Measurements from ENCODE around the gene ERGIC3. TPM values are rescaled to one million over a fixed set of nuclear protein-coding genes. Genes with fewer than 3 reads are reported as not detected.
A peak's percentile ranks its signal among the peaks of the same experiment; 100 is the strongest.

ERGIC3 gene
- total and polyA plus RNA-seq, 2 experiments from 2014 or later = 262 to 477 TPM

GRCh38 chr20:35572838-35573237 lies 31.0 kb downstream of the ERGIC3 start:
- in situ Hi-C loops (cut with MboI) = no loop called here
- no peak overlapping the region for H3K4me2 ChIP-seq (ENCODE audit: unreplicated experiment)
- DNase-seq = peak; percentile 31
- H3F3A ChIP-seq (ENCODE audit: insufficient read depth) = no peaks in the 10 kb centered on the region
- no peak overlapping the region for H3K4me3 ChIP-seq
- H3K4me1 ChIP-seq (ENCODE audit: insufficient read depth) = no peaks in the 10 kb centered on the region
- 85 to 86% methylated on average over 4 of the region's 4 CpGs for WGBS, 2 experiments (ENCODE audit: low coverage in 1 of 2, low lambda C conversion rate in 2 of 2, missing lambda C conversion rate in 2 of 2)
- no peak overlapping the region for H3K27ac ChIP-seq
- no peaks in the 10 kb centered on the region for H3K79me2 ChIP-seq (ENCODE audit: insufficient read depth)
- H4K20me1 ChIP-seq (ENCODE audit: insufficient read depth) = no peaks in the 10 kb centered on the region
- TF ChIP-seq EZH2phosphoT487 (IDR thresholded peaks at IDR 0.05; ENCODE audit: insufficient read depth, low read depth) (no peak), EZH2 (IDR thresholded peaks at IDR 0.05; ENCODE audit: insufficient read depth, poor library complexity, severe bottlenecking) (no peak)
- no peaks in the 10 kb centered on the region for H3K27me3 ChIP-seq (replicated peaks; ENCODE audit: insufficient read depth)
- no peaks in the 10 kb centered on the region for H3K9me2 ChIP-seq (ENCODE audit: insufficient read depth)
- no peak overlapping the region for H2AFZ ChIP-seq
- no peak overlapping the region for H3K9ac ChIP-seq
- H3K36me3 ChIP-seq (ENCODE audit: low read depth) = no peaks in the 10 kb centered on the region
- H3K9me3 ChIP-seq (ENCODE audit: low read depth) = no peaks in the 10 kb centered on the region

GRCh38 chr20:35575958-35576357 lies 34.1 kb downstream of the ERGIC3 start:
- TF ChIP-seq EZH2phosphoT487 (IDR thresholded peaks at IDR 0.05; ENCODE audit: insufficient read depth, low read depth) (no peak), EZH2 (IDR thresholded peaks at IDR 0.05; ENCODE audit: insufficient read depth, poor library complexity, severe bottlenecking) (no peak)
- no peaks in the 10 kb centered on the region for H3K79me2 ChIP-seq (ENCODE audit: insufficient read depth)
- no peaks in the 10 kb centered on the region for H3K9me3 ChIP-seq (ENCODE audit: low read depth)
- no peak overlapping the region for H3K9ac ChIP-seq
- H3K27ac ChIP-seq = no peak overlapping the region
- no peaks in the 10 kb centered on the region for H3K4me1 ChIP-seq (ENCODE audit: insufficient read depth)
- 55 to 58% methylated on average over 4 of the region's 4 CpGs for WGBS, 2 experiments (ENCODE audit: low coverage in 1 of 2, low lambda C conversion rate in 2 of 2, missing lambda C conversion rate in 2 of 2)
- H3K9me2 ChIP-seq (ENCODE audit: insufficient read depth) = no peaks in the 10 kb centered on the region
- no peak overlapping the region for H2AFZ ChIP-seq
- DNase-seq = no peak
- H3K4me3 ChIP-seq = no peak overlapping the region
- no peaks in the 10 kb centered on the region for H4K20me1 ChIP-seq (ENCODE audit: insufficient read depth)
- no peaks in the 10 kb centered on the region for H3F3A ChIP-seq (ENCODE audit: insufficient read depth)
- H3K36me3 ChIP-seq (ENCODE audit: low read depth) = no peaks in the 10 kb centered on the region
- in situ Hi-C loops (cut with MboI) = no loop called here
- H3K4me2 ChIP-seq (ENCODE audit: unreplicated experiment) = no peak overlapping the region
- no peaks in the 10 kb centered on the region for H3K27me3 ChIP-seq (replicated peaks; ENCODE audit: insufficient read depth)

GRCh38 chr20:35576816-35577215 lies 34.9 kb downstream of the ERGIC3 start:
- Histone ChIP-seq H3K4me2 (ENCODE audit: unreplicated experiment) (no peak overlapping the region), H3K9me3 (ENCODE audit: low read depth) (no peaks in the 10 kb centered on the region), H3K79me2 (ENCODE audit: insufficient read depth) (no peaks in the 10 kb centered on the region), H4K20me1 (ENCODE audit: insufficient read depth) (no peaks in the 10 kb centered on the region), H3K9me2 (ENCODE audit: insufficient read depth) (no peaks in the 10 kb centered on the region), H3K36me3 (ENCODE audit: low read depth) (no peaks in the 10 kb centered on the region), H3K4me1 (ENCODE audit: insufficient read depth) (no peaks in the 10 kb centered on the region), H3K4me3 (no peak overlapping the region), H2AFZ (no peak overlapping the region), H3K9ac (no peak overlapping the region), H3K27me3 (replicated peaks; ENCODE audit: insufficient read depth) (no peaks in the 10 kb centered on the region), H3K27ac (no peak overlapping the region), H3F3A (ENCODE audit: insufficient read depth) (no peaks in the 10 kb centered on the region)
- DNase-seq = no peak
- TF ChIP-seq EZH2phosphoT487 (IDR thresholded peaks at IDR 0.05; ENCODE audit: insufficient read depth, low read depth) (no peak), EZH2 (IDR thresholded peaks at IDR 0.05; ENCODE audit: insufficient read depth, poor library complexity, severe bottlenecking) (no peak)
- in situ Hi-C loops (cut with MboI) = no loop called here
- WGBS, 2 experiments (ENCODE audit: low coverage in 1 of 2, low lambda C conversion rate in 2 of 2, missing lambda C conversion rate in 2 of 2) = 33 to 46% methylated on average over 3 of the region's 3 CpGs

- no peaks in the 10 kb centered on the region for H3K9me2 ChIP-seq (ENCODE audit: insufficient read depth)
- H3K9ac ChIP-seq = no peak overlapping the region
- no peaks in the 10 kb centered on the region for H3K4me1 ChIP-seq (ENCODE audit: insufficient read depth)
- WGBS, 2 experiments (ENCODE audit: low coverage in 1 of 2, low lambda C conversion rate in 2 of 2, missing lambda C conversion rate in 2 of 2) = 77 to 78% methylated on average over 8 of the region's 8 CpGs
- no peaks in the 10 kb centered on the region for H4K20me1 ChIP-seq (ENCODE audit: insufficient read depth)
- no peak overlapping the region for H3K27ac ChIP-seq
- H3K4me3 ChIP-seq = no peak overlapping the region
- H3K9me3 ChIP-seq (ENCODE audit: low read depth) = no peaks in the 10 kb centered on the region
- H3K79me2 ChIP-seq (ENCODE audit: insufficient read depth) = no peaks in the 10 kb centered on the region
- no peak overlapping the region for H2AFZ ChIP-seq
- TF ChIP-seq EZH2phosphoT487 (IDR thresholded peaks at IDR 0.05; ENCODE audit: insufficient read depth, low read depth) = no peak
- DNase-seq = peak; percentile 18
- no peaks in the 10 kb centered on the region for H3K36me3 ChIP-seq (ENCODE audit: low read depth)
- in situ Hi-C loops (cut with MboI) = no loop called here
- H3K4me2 ChIP-seq (ENCODE audit: unreplicated experiment) = no peak overlapping the region
- H3F3A ChIP-seq (ENCODE audit: insufficient read depth) = no peaks in the 10 kb centered on the region
- H3K27me3 ChIP-seq (replicated peaks; ENCODE audit: insufficient read depth) = no peaks in the 10 kb centered on the region
Observed at GRCh38 chr20:35578469-35578868, 36.6 kb downstream of the ERGIC3 start.

GRCh38 chr20:35579196-35579595 lies 37.3 kb downstream of the ERGIC3 start:
- Histone ChIP-seq H3K9me3 (ENCODE audit: low read depth) (no peaks in the 10 kb centered on the region), H2AFZ (no peak overlapping the region), H3K79me2 (ENCODE audit: insufficient read depth) (no peaks in the 10 kb centered on the region), H3K4me2 (ENCODE audit: unreplicated experiment) (no peak overlapping the region), H3K4me1 (ENCODE audit: insufficient read depth) (no peaks in the 10 kb centered on the region), H3K9ac (no peak overlapping the region), H3K9me2 (ENCODE audit: insufficient read depth) (no peaks in the 10 kb centered on the region), H3K27me3 (replicated peaks; ENCODE audit: insufficient read depth) (no peaks in the 10 kb centered on the region), H3K4me3 (no peak overlapping the region), H4K20me1 (ENCODE audit: insufficient read depth) (no peaks in the 10 kb centered on the region), H3F3A (ENCODE audit: insufficient read depth) (no peaks in the 10 kb centered on the region), H3K36me3 (ENCODE audit: low read depth) (no peaks in the 10 kb centered on the region), H3K27ac (no peak overlapping the region)
- DNase-seq = no peak
- in situ Hi-C loops (cut with MboI) = no loop called here
- WGBS, 2 experiments (ENCODE audit: low coverage in 1 of 2, low lambda C conversion rate in 2 of 2, missing lambda C conversion rate in 2 of 2) = 75 to 85% methylated on average over 6 of the region's 6 CpGs
- TF ChIP-seq EZH2phosphoT487 (IDR thresholded peaks at IDR 0.05; ENCODE audit: insufficient read depth, low read depth) (no peak), EZH2 (IDR thresholded peaks at IDR 0.05; ENCODE audit: insufficient read depth, poor library complexity, severe bottlenecking) (no peak)
